Ovary (tissue), 9 donors: ENCODE data around the gene CLMN. TPM values are rescaled to one million over a fixed set of nuclear protein-coding genes. Genes with fewer than 3 reads are reported as not detected.

Experiments
- DNase-seq, 5 donors: peaks; one replicate each; pipeline ENCODE4 v3.0.0-alpha.2; 2019 to 2020
- H3K27ac ChIP-seq, 2 donors: fragments of 200-600 bp; one replicate each; pipeline versions ENCODE4 v1.5.1 to v1.8.0; 2019 to 2022
- H3K27me3 ChIP-seq: fragments of 200-600 bp; one replicate; pipeline ENCODE4 v1.8.0; 2022
- H3K36me3 ChIP-seq: fragments of 200-600 bp; sonication (generic); one replicate; pipeline ENCODE4 v1.5.1; 2019
- H3K4me1 ChIP-seq: one replicate; pipeline ENCODE4 v1.8.1; 2013; ENCODE audit warnings: mild to moderate bottlenecking, moderate library complexity; ENCODE audit not compliant: insufficient read depth
- H3K4me3 ChIP-seq: fragments of 200-600 bp; sonication (generic); one replicate; pipeline ENCODE4 v1.5.1; 2017
- H3K9me3 ChIP-seq, 2 donors: fragments of 200-600 bp in 1 of 2; sonication (generic) in 1 of 2; one replicate each; pipeline versions ENCODE4 v1.5.1 to v1.8.1; 2013 to 2019; ENCODE audit warnings: mild to moderate bottlenecking in 1 of 2, moderate library complexity in 1 of 2
- CTCF ChIP-seq, 3 donors: fragments of 450-650 bp in 2 of 3; fragments of 200-600 bp in 1 of 3; IDR thresholded peaks; one replicate each; pipeline versions ENCODE4 v1.5.1 to v1.8.0; 2016 to 2022; ENCODE audit warnings: antibody characterized with exemption in 3 of 3, mild to moderate bottlenecking in 1 of 3
- EP300 ChIP-seq: sonication (generic); formaldehyde crosslinking; IDR thresholded peaks from one replicate; pipeline ENCODE4 v1.6.1; 2017; ENCODE audit warnings: antibody characterized with exemption
- POLR2A ChIP-seq: fragments of 450-650 bp; IDR thresholded peaks from one replicate; pipeline ENCODE4 v1.6.1; 2017; ENCODE audit warnings: antibody characterized with exemption, mild to moderate bottlenecking, moderate library complexity
- WGBS, 3 donors: extraction: QIAGEN DNeasy Blood & Tissue Kit in 1 of 3; methylation state at CpG; one replicate each; pipeline versions ENCODE4 v1.1.5 to v1.1.7; 2013 to 2017; 5-methylcytosine and 5-hydroxymethylcytosine counted together
- intact Hi-C, 4 donors: fragments of 100-400 bp; cut with DNase I; formaldehyde crosslinking; loops; one replicate each; pipeline versions ENCODE4 v1.11.0 to v1.15.1; 2022 to 2023
- polyA plus RNA-seq, 2 donors: library from polyadenylated mRNA; stranded (reverse); fragments of 200-250 nt in 1 of 2; fragments of 350-450 nt in 1 of 2; fragmentation: Illumina TruSeq in 1 of 2; extraction: RNeasy Lipid Tissue Mini Kit (QIAGEN cat#74804) in 1 of 2; gene quantifications; one replicate each; pipeline ENCODE4 v1.2.3, GENCODE V29; 2013 to 2014
- total RNA-seq, 7 donors: library from RNA; depleted of rRNA in 2 of 7; stranded (reverse); fragments of >200 nt in 2 of 7; fragmentation: NEBNext Ultra II Directional in 3 of 7; extraction: Animal tissue kit (Norgen Biotek cat#: 25700) in 3 of 7; gene quantifications; one replicate each; pipeline versions ENCODE4 v1.1.0 to v1.2.4, GENCODE V29; 2016 to 2023
- donor health status: DM: no; HTN: no; CAD: no; lungs with moderate emphysema.
- donor health status: DM: no; HTN: no; CAD: no.
- donor health status: Bipolar disorder and iron deficiency.
- donor health status: DM: yes; HTN: yes; CAD: no.
- donor health status: DM: no; HTN: no; CAD: no.
- donor health status: DM: yes; HTN: yes; CAD: no.

CLMN gene
- total and polyA plus RNA-seq, 9 donors: 2.2 to 11.7 (median 6.5) TPM

- no peak overlapping the region for H3K27ac ChIP-seq
- 16 to 18% (median 18%) methylated on average over 2 of the region's 2 CpGs for WGBS, 3 donors
- H3K9me3 ChIP-seq: peaks cover 0 to 3% of the 10 kb centered on the region in 2 donors
- DNase-seq: no peak
- H3K4me1 ChIP-seq: no peaks in the 10 kb centered on the region
- intact Hi-C loops: no loop called here
- no peaks in the 10 kb centered on the region for H3K36me3 ChIP-seq
- TF ChIP-seq EP300: no peak
- no peak for TF ChIP-seq POLR2A
- TF ChIP-seq CTCF (IDR thresholded peaks at IDR 0.05): no peak
- no peaks in the 10 kb centered on the region for H3K27me3 ChIP-seq
- H3K4me3 ChIP-seq: no peak overlapping the region
Measured at GRCh38 chr14:95174184-95174792, 145.4 kb downstream of the CLMN start.

- no peak for DNase-seq
- TF ChIP-seq EP300 (no peak), POLR2A (no peak), CTCF (IDR thresholded peaks at IDR 0.05) (no peak)
- peaks cover 0 to 3% of the 10 kb centered on the region in 2 donors for H3K9me3 ChIP-seq
- H3K4me3 ChIP-seq: no peak overlapping the region
- no peaks in the 10 kb centered on the region for H3K4me1 ChIP-seq
- no peaks in the 10 kb centered on the region for H3K36me3 ChIP-seq
- H3K27me3 ChIP-seq: no peaks in the 10 kb centered on the region
- intact Hi-C loops: no loop called here
- no peak overlapping the region for H3K27ac ChIP-seq
Measured at GRCh38 chr14:95173518-95173917, 146.2 kb downstream of the CLMN start.

DNA sequence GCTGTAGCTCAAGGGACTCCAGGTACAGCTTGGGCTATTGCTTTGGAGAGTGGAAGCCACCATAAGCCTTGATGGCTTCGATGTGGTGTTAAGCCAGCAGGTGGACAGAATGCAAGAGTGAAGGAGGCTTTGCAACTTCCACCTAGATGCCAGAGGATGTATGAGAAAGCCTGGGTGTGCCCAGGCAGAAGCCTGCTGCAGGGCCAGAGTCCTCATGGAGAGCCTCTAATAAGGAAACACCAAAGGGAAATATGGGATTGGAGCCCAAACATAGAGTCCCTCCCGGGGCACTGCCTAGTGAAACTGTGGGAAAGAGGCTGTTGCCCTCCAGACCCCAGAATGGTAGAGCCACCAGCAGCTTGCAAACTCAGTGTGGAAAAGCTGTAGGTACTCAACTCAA is 152.5 kb downstream of the CLMN start:
- H3K4me1 ChIP-seq: no peaks in the 10 kb centered on the region
- DNase-seq: no peak
- intact Hi-C loops: no loop called here
- no peak overlapping the region for H3K27ac ChIP-seq
- WGBS, 3 donors: 93 to 100% (median 93%) methylated on average over 2 of the region's 2 CpGs
- H3K36me3 ChIP-seq: no peaks in the 10 kb centered on the region
- no peak overlapping the region for H3K4me3 ChIP-seq
- no peaks in the 10 kb centered on the region for H3K9me3 ChIP-seq
- no peak for TF ChIP-seq CTCF (IDR thresholded peaks at IDR 0.05)
- no peak for TF ChIP-seq POLR2A
- no peak for TF ChIP-seq EP300
- H3K27me3 ChIP-seq: no peaks in the 10 kb centered on the region

- intact Hi-C loops: no loop called here
- Histone ChIP-seq H3K27ac (no peak overlapping the region), H3K4me1 (no peaks in the 10 kb centered on the region), H3K36me3 (no peaks in the 10 kb centered on the region), H3K27me3 (no peaks in the 10 kb centered on the region), H3K9me3 (no peaks in the 10 kb centered on the region), H3K4me3 (no peak overlapping the region)
- 92 to 96% (median 93%) methylated on average over 3 of the region's 3 CpGs for WGBS, 3 donors
- TF ChIP-seq POLR2A (no peak), CTCF (IDR thresholded peaks at IDR 0.05) (no peak), EP300 (no peak)
- DNase-seq: no peak
Measured at GRCh38 chr14:95165517-95165916, 154.2 kb downstream of the CLMN start.
